ENCODE results near the gene MRPL36.

GRCh38 chr5:1763960-1764605 is 35.6 kb downstream of the MRPL36 start:
- TF ChIP-seq CTCF (IDR thresholded peaks at IDR 0.05) (no peak), POLR2A (IDR thresholded peaks at IDR 0.05) (no peak), POLR2AphosphoS5 (IDR thresholded peaks at IDR 0.05) (no peak)

Data from breast epithelium (tissue), 3 donors.